Measurements from ENCODE around the gene EMP3. TPM values are rescaled to one million over a fixed set of nuclear protein-coding genes. Genes with fewer than 3 reads are reported as not detected.

EMP3 gene
- total and polyA plus RNA-seq, 9 of the 15 experiments (the other 6 are each of a cell fraction or from before 2014, with no cell fraction given): 123 to 386 (median 296) TPM

GRCh38 chr19:48333467-48334384 is 8.4 kb downstream of the EMP3 start (continued):
- no peak for TF ChIP-seq SLC30A9 (CRISPR knock-in tag; IDR thresholded peaks at IDR 0.05)
- peak in 1 of 2 experiments; percentile 60; a peak in 1 of 3 replicates for TF ChIP-seq CBX3 (IDR thresholded peaks at IDR 0.05; ENCODE audit: borderline replicate concordance in 1 of 2, low read length in 2 of 2)
- no peak for TF ChIP-seq TEAD1 (CRISPR knock-in tag; IDR thresholded peaks at IDR 0.05)
- peak; percentile 80 to 95 for TF ChIP-seq MAZ (CRISPR knock-in tag; conservative IDR thresholded peaks at IDR 0.05 in 1 of 2, IDR thresholded peaks at IDR 0.05 in 1 of 2)
- TF ChIP-seq ZNF830 (CRISPR knock-in tag; IDR thresholded peaks at IDR 0.05): peak; percentile 53
- TF ChIP-seq RBBP5 (IDR thresholded peaks at IDR 0.05; ENCODE audit: borderline replicate concordance, insufficient read depth, low read length, poor library complexity, severe bottlenecking): peak; percentile 20
- TF ChIP-seq NFATC3 (IDR thresholded peaks at IDR 0.05): no peak
- 0 out of 4 replicates have a peak, but pooled peaks of 1 of the 2 experiments have one; percentile 12 for TF ChIP-seq KDM4B (IDR thresholded peaks at IDR 0.05; ENCODE audit: borderline replicate concordance in 2 of 2, low read depth in 1 of 2)
- peak; percentile 17; the same call in 1 of the 2 replicates for TF ChIP-seq NCOA1 (IDR thresholded peaks at IDR 0.05; ENCODE audit: low read depth)
- peak; percentile 68 for TF ChIP-seq HNRNPLL (IDR thresholded peaks at IDR 0.05; ENCODE audit: low read depth, low read length, poor library complexity, severe bottlenecking)
- TF ChIP-seq POLR2A (conservative IDR thresholded peaks at IDR 0.05): peak; percentile 70
- TF ChIP-seq CEBPG (CRISPR knock-in tag; IDR thresholded peaks at IDR 0.05): no peak
- TF ChIP-seq CEBPG (tag; conservative IDR thresholded peaks at IDR 0.05 in 1 of 2, IDR thresholded peaks at IDR 0.05 in 1 of 2): no peak
- TF ChIP-seq, protein P1, sequence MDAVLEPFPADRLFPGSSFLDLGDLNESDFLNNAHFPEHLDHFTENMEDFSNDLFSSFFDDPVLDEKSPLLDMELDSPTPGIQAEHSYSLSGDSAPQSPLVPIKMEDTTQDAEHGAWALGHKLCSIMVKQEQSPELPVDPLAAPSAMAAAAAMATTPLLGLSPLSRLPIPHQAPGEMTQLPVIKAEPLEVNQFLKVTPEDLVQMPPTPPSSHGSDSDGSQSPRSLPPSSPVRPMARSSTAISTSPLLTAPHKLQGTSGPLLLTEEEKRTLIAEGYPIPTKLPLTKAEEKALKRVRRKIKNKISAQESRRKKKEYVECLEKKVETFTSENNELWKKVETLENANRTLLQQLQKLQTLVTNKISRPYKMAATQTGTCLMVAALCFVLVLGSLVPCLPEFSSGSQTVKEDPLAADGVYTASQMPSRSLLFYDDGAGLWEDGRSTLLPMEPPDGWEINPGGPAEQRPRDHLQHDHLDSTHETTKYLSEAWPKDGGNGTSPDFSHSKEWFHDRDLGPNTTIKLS (IDR thresholded peaks at IDR 0.05; ENCODE audit: borderline replicate concordance, low read depth): 0 out of 2 replicates have a peak, but pooled peaks have one; percentile 7
- TF ChIP-seq DNMT1 (IDR thresholded peaks at IDR 0.05): no peak
- TF ChIP-seq NCOA6 (IDR thresholded peaks at IDR 0.05): peak; percentile 84
- TF ChIP-seq GATAD2A (IDR thresholded peaks at IDR 0.05): peak; percentile 91
- no peak for TF ChIP-seq ZNF445 (CRISPR knock-in tag; IDR thresholded peaks at IDR 0.05; ENCODE audit: low read depth)
- peak; percentile 79 for TF ChIP-seq ZFX (CRISPR knock-in tag; IDR thresholded peaks at IDR 0.05)
- 0 out of 2 replicates have a peak, but pooled peaks have one; percentile 34 for TF ChIP-seq SAFB (IDR thresholded peaks at IDR 0.05; ENCODE audit: borderline replicate concordance, low read depth, low read length)
- TF ChIP-seq CXXC5 (CRISPR knock-in tag; IDR thresholded peaks at IDR 0.05): peak; percentile 88
- TF ChIP-seq NRF1 (conservative IDR thresholded peaks at IDR 0.05 in 1 of 2, IDR thresholded peaks at IDR 0.05 in 1 of 2): peak; percentile 95 to 96
- peak; percentile 63; the same call in 1 of the 2 replicates for TF ChIP-seq LCOR (CRISPR knock-in tag; IDR thresholded peaks at IDR 0.05)
- 0 out of 2 replicates have a peak, but pooled peaks have one; percentile 22 for TF ChIP-seq SMARCE1 (IDR thresholded peaks at IDR 0.05)
- peak; percentile 74 for TF ChIP-seq BHLHE40 (IDR thresholded peaks at IDR 0.05; ENCODE audit: low read length)
- TF ChIP-seq ZNF274 (IDR thresholded peaks at IDR 0.05; ENCODE audit: borderline replicate concordance, low read depth, low read length): no peak
- 0 out of 2 replicates have a peak, but pooled peaks have one; percentile 42 for TF ChIP-seq TOE1 (IDR thresholded peaks at IDR 0.05; ENCODE audit: borderline replicate concordance)
- TF ChIP-seq TOE1 (CRISPR knock-in tag; IDR thresholded peaks at IDR 0.05; ENCODE audit: borderline replicate concordance, low read depth): no peak
- peak; percentile 72 for TF ChIP-seq EP400 (IDR thresholded peaks at IDR 0.05)

Data from K562 (cell line).